SK-N-DZ (cell line): ENCODE measurements around the gene NEURL4.

Experiments
- DNase-seq: peaks from one replicate; pipeline ENCODE4 v3.0.0-alpha.2; 2015; ENCODE audit warnings: low spot score

The NEURL4 gene

GRCh38 chr17:7323731-7324437 is 5.3 kb downstream of the NEURL4 start:
- no peak for DNase-seq

GRCh38 chr17:7322520-7323194 is 6.5 kb downstream of the NEURL4 start:
- DNase-seq = no peak

- no peak for DNase-seq
Measured at GRCh38 chr17:7321466-7321865, 7.7 kb downstream of the NEURL4 start.

GRCh38 chr17:7318121-7318860 is 10.8 kb downstream of the NEURL4 start:
- DNase-seq = no peak

GRCh38 chr17:7317161-7317803 is 11.9 kb downstream of the NEURL4 start:
- DNase-seq = no peak

GRCh38 chr17:7315570-7316235 is 13.4 kb downstream of the NEURL4 start:
- DNase-seq = no peak

GRCh38 chr17:7314719-7315569 is 14.2 kb downstream of the NEURL4 start, which contains the start of gene GPS2:
Gene GPS2 (minus strand): TSS chr17:7315360. CDS start chr17:7315052, 308 bp downstream.
- DNase-seq = peak; percentile 87

GRCh38 chr17:7313890-7314718 is 15.0 kb downstream of the NEURL4 start:
- DNase-seq = no peak

- no peak for DNase-seq
Measured at GRCh38 chr17:7313088-7313889, 15.8 kb downstream of the NEURL4 start.

- no peak for DNase-seq
Measured at GRCh38 chr17:7312432-7313087, 16.6 kb downstream of the NEURL4 start.

GRCh38 chr17:7311110-7311705 is 17.9 kb downstream of the NEURL4 start:
- no peak for DNase-seq

- no peak for DNase-seq
Measured at GRCh38 chr17:7309628-7310027, 19.5 kb downstream of the NEURL4 start.

- DNase-seq = peak; percentile 77
Measured at GRCh38 chr17:7308625-7309433, 20.3 kb downstream of the NEURL4 start.

GRCh38 chr17:7307686-7308624 is 21.2 kb downstream of the NEURL4 start:
- DNase-seq = no peak

- peak; percentile 100 for DNase-seq
Measured at GRCh38 chr17:7306911-7307685, 22.0 kb downstream of the NEURL4 start, which contains the start of gene EIF5A. Gene EIF5A (plus strand): TSS chr17:7307628. CDS start chr17:7309636, 2,008 bp downstream.
